ENCODE results near the gene DPEP2.

GRCh38 chr16:67951485-67951884 is 47.8 kb downstream of the DPEP2 start:
- TF ChIP-seq RCOR1 (IDR thresholded peaks at IDR 0.05; ENCODE audit: insufficient replicate concordance, low read length), result no peak
- no peak for TF ChIP-seq CTCF (conservative IDR thresholded peaks at IDR 0.05; ENCODE audit: low read depth, low read length)
- no peak for TF ChIP-seq RAD21 (IDR thresholded peaks at IDR 0.05; ENCODE audit: low read length)
- TF ChIP-seq MAZ (IDR thresholded peaks at IDR 0.05; ENCODE audit: borderline replicate concordance, low read depth, low read length), result no peak
- no peak for TF ChIP-seq MXI1 (IDR thresholded peaks at IDR 0.05; ENCODE audit: borderline replicate concordance, low read depth, low read length)

Measured in IMR-90 (cell line).